Ovary (tissue), 1 donor: Measurements from ENCODE around the gene PIK3AP1.

Experiments used
- EP300 ChIP-seq: sonication (generic); formaldehyde crosslinking; IDR thresholded peaks from one replicate; pipeline ENCODE4 v1.6.1; 2017; ENCODE audit warnings: antibody characterized with exemption
- POLR2A ChIP-seq: fragments of 450-650 bp; IDR thresholded peaks from one replicate; pipeline ENCODE4 v1.6.1; 2017; ENCODE audit warnings: antibody characterized with exemption, mild to moderate bottlenecking, moderate library complexity

GRCh38 chr10:96568402-96568801, 151.9 kb downstream of the PIK3AP1 start:
- TF ChIP-seq POLR2A: no peak
- TF ChIP-seq EP300: no peak
